ENCODE results near the gene PRR35.

The PRR35 gene

GRCh38 chr16:608019-608418, 47.8 kb downstream of the PRR35 start:
- Histone ChIP-seq H3K27ac (no peak overlapping the region), H3K4me1 (peaks cover 0 to 4% (median 0%) of the 10 kb centered on the region in 4 donors), H3K36me3 (no peaks in the 10 kb centered on the region), H3K4me3 (no peak overlapping the region), H3K9me3 (no peaks in the 10 kb centered on the region), H3K27me3 (no peaks in the 10 kb centered on the region)
- intact Hi-C loops (cut with DNase I; ENCODE audit: low total_unique reads): no loop called here
- DNase-seq: no peak
- TF ChIP-seq CTCF (IDR thresholded peaks at IDR 0.05): no peak

DNA sequence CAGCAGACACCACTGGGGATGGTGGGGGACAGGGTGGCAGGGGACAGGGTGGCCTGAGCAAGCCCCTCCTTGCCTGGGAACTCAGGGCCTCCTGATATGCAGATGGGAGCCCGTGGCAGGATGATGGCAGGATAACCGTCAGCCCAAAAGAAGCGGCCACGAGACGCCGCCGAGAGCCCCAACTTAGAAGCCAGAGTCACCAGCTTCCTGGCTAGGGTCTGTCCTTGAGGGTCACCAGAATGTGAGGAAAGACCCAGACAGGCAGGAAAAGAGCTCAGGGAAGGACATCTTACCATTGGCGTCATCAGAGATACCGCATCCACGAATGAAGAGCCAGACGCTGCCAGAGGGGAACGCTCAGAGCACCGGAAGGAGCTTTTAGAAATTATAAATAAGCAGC, 49.1 kb downstream of the PRR35 start:
- Histone ChIP-seq H3K36me3 (no peaks in the 10 kb centered on the region), H3K4me3 (no peak overlapping the region), H3K9me3 (no peaks in the 10 kb centered on the region), H3K27me3 (no peaks in the 10 kb centered on the region), H3K4me1 (peaks cover 0 to 4% (median 0%) of the 10 kb centered on the region in 4 donors), H3K27ac (no peak overlapping the region)
- intact Hi-C loops (cut with DNase I; ENCODE audit: low total_unique reads): no loop called here
- DNase-seq: no peak
- TF ChIP-seq CTCF (IDR thresholded peaks at IDR 0.05): no peak

DNA sequence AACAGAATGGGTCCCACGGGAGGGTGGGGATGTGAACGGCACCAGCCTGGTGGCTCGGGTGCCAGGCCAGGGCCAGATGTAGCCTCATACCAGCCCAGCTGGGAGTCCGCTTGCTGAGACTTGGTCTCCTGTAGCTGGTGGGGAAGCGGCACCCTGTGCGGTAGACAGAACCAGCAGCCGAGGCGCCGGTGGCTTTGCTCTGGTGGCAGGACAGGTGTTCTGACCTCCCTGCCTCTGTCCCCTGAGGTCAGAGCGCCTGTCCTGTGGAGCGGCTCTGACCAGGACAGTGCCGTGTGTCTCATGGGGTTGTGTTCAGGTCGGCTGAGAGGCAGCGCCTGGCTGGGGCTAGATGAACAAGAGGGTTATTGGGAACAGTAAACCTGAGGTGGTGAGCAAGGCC, 49.8 kb downstream of the PRR35 start:
- intact Hi-C loops (cut with DNase I; ENCODE audit: low total_unique reads): no loop called here
- Histone ChIP-seq H3K9me3 (no peaks in the 10 kb centered on the region), H3K27me3 (no peaks in the 10 kb centered on the region), H3K4me1 (peaks cover 0 to 4% (median 0%) of the 10 kb centered on the region in 4 donors), H3K36me3 (no peaks in the 10 kb centered on the region), H3K27ac (no peak overlapping the region), H3K4me3 (no peak overlapping the region)
- no peak for TF ChIP-seq CTCF (IDR thresholded peaks at IDR 0.05)
- no peak for DNase-seq

DNA sequence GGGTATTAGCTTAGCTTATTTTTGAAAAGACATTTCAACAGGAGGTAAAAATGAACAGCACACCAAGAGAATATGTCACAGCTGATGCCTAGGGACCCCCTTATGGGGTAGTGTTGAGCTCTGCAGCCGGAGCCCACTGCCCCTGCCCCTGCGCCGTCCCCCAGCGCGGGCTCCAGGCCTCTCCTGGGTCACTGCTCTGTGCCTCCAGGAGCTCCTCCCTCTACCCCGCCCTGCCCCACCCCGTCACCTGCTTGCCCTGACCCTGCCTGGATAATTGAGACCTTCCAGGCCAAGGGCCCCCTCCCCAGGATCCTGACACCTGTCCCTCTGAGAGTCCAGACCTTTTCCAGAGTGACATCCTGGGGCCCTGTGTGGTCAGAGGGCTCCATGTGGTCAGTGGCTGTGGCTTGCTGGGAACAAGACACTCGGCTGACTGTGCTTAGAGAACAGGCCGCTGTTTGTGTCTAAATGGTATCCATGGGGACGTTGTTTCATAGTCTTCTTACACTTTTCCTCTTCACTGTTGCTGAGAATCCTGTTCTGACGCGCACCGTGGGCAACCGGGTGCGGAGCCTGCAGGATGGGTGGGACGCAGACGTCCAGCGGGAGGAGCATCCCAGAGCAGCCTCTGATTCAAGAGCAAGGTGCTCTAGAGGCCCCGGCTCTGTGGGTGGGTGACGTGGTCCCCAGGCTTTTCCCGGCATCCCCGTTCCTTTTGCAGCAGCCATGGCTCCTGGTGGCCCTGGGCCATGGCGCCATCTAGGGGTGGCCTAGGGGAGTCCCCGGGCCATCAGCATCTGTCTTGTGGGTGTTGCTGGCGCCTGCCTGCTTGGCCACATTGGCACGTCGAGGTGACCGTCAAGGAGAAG, 50.6 kb downstream of the PRR35 start:
- no peaks in the 10 kb centered on the region for H3K27me3 ChIP-seq
- peaks cover 0 to 4% (median 0%) of the 10 kb centered on the region in 4 donors for H3K4me1 ChIP-seq
- H3K4me3 ChIP-seq: no peak overlapping the region
- no peak for DNase-seq
- TF ChIP-seq CTCF (IDR thresholded peaks at IDR 0.05): peak; percentile 36 to 51
- H3K9me3 ChIP-seq: no peaks in the 10 kb centered on the region
- H3K36me3 ChIP-seq: no peaks in the 10 kb centered on the region
- no peak overlapping the region for H3K27ac ChIP-seq
- intact Hi-C loops (cut with DNase I; ENCODE audit: low total_unique reads): no loop called here

GRCh38 chr16:615122-615521, 54.9 kb downstream of the PRR35 start:
- no peak overlapping the region for H3K27ac ChIP-seq
- H3K4me3 ChIP-seq: no peak overlapping the region
- TF ChIP-seq CTCF (IDR thresholded peaks at IDR 0.05): no peak
- no peaks in the 10 kb centered on the region for H3K9me3 ChIP-seq
- no peaks in the 10 kb centered on the region for H3K27me3 ChIP-seq
- peaks cover 0 to 26% (median 9%) of the 10 kb centered on the region in 3 donors for H3K36me3 ChIP-seq
- intact Hi-C loops (cut with DNase I; ENCODE audit: low total_unique reads): no loop called here
- H3K4me1 ChIP-seq: peaks cover 0 to 4% (median 0%) of the 10 kb centered on the region in 4 donors
- DNase-seq: no peak
